Measurements from ENCODE around the gene TTC33.

DNA sequence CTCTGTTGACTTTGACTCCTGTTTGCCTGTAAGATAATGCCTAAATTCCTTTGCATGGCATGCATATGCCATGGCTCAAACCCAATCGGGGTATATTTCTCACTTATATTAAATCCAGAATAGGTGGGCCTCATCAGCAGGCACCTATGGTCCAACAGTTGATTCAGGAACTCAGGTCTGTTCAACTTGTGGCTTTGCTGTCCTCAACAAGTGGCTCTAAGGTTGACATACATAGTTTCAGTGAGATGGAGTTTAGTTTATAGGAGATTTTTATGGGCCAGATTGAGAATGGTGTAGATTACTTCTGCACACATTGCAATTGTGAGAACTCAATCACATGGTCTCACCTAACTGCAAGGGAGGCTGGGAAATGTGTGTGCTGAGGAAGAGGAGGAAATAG is 107.6 kb downstream of the TTC33 start:
- no peak for TF ChIP-seq CEBPB (IDR thresholded peaks at IDR 0.05; ENCODE audit: low read depth, low read length)
- TF ChIP-seq MAFK (IDR thresholded peaks at IDR 0.05; ENCODE audit: low read depth, low read length): no peak
- TF ChIP-seq RCOR1 (IDR thresholded peaks at IDR 0.05; ENCODE audit: insufficient replicate concordance, low read length): no peak
- TF ChIP-seq, protein P1, sequence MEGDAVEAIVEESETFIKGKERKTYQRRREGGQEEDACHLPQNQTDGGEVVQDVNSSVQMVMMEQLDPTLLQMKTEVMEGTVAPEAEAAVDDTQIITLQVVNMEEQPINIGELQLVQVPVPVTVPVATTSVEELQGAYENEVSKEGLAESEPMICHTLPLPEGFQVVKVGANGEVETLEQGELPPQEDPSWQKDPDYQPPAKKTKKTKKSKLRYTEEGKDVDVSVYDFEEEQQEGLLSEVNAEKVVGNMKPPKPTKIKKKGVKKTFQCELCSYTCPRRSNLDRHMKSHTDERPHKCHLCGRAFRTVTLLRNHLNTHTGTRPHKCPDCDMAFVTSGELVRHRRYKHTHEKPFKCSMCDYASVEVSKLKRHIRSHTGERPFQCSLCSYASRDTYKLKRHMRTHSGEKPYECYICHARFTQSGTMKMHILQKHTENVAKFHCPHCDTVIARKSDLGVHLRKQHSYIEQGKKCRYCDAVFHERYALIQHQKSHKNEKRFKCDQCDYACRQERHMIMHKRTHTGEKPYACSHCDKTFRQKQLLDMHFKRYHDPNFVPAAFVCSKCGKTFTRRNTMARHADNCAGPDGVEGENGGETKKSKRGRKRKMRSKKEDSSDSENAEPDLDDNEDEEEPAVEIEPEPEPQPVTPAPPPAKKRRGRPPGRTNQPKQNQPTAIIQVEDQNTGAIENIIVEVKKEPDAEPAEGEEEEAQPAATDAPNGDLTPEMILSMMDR (conservative IDR thresholded peaks at IDR 0.05; ENCODE audit: low read depth, low read length): no peak

Data from IMR-90 (cell line).